Coronary artery (tissue), 2 donors: ENCODE data around the gene DSN1.
A peak's percentile ranks its signal among the peaks of the same experiment; 100 is the strongest.

ENCODE experiments used
- DNase-seq: peaks from one replicate; pipeline ENCODE4 v3.0.0-alpha.2; 2017; ENCODE audit warnings: low spot score
- H3K27ac ChIP-seq, 2 donors: fragments of 200-600 bp; sonication (generic); one replicate each; pipeline ENCODE4 v1.5.1; 2016 to 2019
- H3K4me3 ChIP-seq: fragments of 200-600 bp; sonication (generic); 2 replicates; pipeline ENCODE4 v1.5.1; 2016; ENCODE audit warnings: mild to moderate bottlenecking, moderate library complexity
- TF ChIP-seq, protein P1 (sequence below): fragments of 200-600 bp; sonication (generic); IDR thresholded peaks from one replicate; pipeline ENCODE4 v1.5.1; 2019; ENCODE audit warnings: antibody characterized with exemption

DSN1 gene

DNA sequence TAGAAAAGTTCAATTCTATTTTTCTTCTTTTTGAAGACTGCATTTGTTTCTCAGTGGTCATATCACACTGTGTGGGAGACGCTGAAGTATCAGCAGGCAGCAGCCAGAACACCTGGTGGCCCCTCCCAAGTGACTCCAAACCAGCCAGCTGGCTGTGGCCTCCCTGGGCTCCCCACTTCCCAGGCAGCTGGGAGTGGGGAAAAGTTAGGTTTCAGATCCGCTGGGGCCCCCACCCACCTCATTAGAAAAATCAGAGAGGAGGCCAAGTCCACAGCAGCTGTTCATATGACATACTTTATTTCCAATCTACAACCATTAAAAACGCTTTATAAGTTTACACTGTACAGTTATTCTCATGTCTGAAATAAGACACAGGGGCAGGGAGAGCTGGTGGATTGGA lies 3.6 kb upstream of the DSN1 start:
- TF ChIP-seq, protein P1, sequence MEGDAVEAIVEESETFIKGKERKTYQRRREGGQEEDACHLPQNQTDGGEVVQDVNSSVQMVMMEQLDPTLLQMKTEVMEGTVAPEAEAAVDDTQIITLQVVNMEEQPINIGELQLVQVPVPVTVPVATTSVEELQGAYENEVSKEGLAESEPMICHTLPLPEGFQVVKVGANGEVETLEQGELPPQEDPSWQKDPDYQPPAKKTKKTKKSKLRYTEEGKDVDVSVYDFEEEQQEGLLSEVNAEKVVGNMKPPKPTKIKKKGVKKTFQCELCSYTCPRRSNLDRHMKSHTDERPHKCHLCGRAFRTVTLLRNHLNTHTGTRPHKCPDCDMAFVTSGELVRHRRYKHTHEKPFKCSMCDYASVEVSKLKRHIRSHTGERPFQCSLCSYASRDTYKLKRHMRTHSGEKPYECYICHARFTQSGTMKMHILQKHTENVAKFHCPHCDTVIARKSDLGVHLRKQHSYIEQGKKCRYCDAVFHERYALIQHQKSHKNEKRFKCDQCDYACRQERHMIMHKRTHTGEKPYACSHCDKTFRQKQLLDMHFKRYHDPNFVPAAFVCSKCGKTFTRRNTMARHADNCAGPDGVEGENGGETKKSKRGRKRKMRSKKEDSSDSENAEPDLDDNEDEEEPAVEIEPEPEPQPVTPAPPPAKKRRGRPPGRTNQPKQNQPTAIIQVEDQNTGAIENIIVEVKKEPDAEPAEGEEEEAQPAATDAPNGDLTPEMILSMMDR = no peak
- no peak for DNase-seq
- H3K27ac ChIP-seq = peak overlapping the region in 1 of 2 donors; percentile 11
- H3K4me3 ChIP-seq = no peak overlapping the region

DNA sequence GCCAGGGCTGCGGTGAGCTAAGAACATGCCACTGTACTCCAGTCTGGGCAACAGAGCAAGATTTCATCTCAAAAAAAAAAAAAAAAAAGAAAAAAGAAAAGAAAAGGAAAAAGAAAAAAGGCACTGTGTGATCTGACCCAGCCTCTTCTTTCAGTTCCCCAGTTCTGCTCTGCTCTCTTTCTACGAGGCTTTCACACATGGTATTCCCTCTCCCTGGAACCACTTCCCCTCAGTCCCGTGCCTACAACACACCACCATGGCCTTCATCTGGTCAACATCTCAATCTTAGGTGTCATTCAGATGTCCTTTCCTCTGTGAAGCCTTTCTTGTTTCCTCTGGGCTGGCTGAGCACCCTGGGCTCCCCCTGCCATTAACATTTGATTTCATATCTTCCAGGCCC lies 2.3 kb upstream of the DSN1 start:
- TF ChIP-seq, protein P1 = no peak

DNA sequence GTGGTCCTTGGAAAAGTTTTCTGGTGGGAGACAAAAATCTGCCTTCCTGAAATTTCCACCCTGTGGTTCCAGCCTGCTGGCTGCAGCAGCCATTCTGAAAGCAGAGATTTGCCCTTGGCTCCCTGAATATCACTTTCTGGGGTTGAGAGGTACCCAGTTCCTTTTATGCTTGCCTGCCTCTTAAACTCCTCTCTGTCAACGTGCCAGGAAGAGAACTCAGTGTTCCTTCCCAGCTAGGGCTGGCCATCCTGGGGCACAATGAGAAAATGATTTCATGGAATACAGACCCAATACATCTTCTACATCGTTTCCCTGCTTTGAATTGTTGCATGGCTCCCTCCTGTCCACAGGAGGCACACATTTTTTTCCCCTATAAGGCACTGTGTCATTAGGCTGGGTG lies 1.6 kb upstream of the DSN1 start:
- TF ChIP-seq, protein P1 = no peak
- Histone ChIP-seq H3K4me3 (no peak overlapping the region), H3K27ac (peak overlapping the region in 1 of 2 donors; percentile 99)
- no peak for DNase-seq

More for the DNA sequence above, 2.3 kb upstream of the DSN1 start:
- Histone ChIP-seq H3K27ac (no peak overlapping the region), H3K4me3 (no peak overlapping the region)
- no peak for DNase-seq

GRCh38 chr20:36773107-36773596 lies 411 bp downstream of the DSN1 start:
- Histone ChIP-seq H3K27ac (peak overlapping the region; percentile 95 to 99), H3K4me3 (peak overlapping the region; percentile 93)
- TF ChIP-seq, protein P1 = no peak
- no peak for DNase-seq

- TF ChIP-seq, protein P1 = no peak
- no peak for DNase-seq
- no peak overlapping the region for H3K4me3 ChIP-seq
- H3K27ac ChIP-seq = no peak overlapping the region
Observed at GRCh38 chr20:36770680-36771079, 2.9 kb downstream of the DSN1 start.

GRCh38 chr20:36768768-36769430 lies 4.7 kb downstream of the DSN1 start:
- Histone ChIP-seq H3K4me3 (no peak overlapping the region), H3K27ac (peak overlapping the region; percentile 20 to 27)
- TF ChIP-seq, protein P1 = no peak
- no peak for DNase-seq

DNA sequence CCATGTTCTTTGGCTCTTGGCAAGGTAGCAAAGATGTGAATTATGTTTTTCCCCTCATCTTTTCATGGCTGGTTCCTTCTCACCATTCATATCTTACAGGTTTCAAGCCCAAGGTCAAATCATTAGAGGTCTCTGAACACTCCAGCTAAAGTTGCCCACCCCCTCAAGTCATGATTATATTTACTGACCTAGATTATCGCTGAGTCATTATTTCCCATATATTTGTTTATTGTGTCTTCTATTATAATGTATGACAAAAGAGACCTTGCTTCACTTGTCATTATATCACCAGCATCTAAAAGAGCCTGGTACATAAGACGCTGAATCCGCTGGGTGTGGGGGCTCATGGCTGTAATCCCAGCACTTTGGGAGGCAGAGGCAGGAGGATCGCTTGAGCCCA lies 12.4 kb downstream of the DSN1 start:
- DNase-seq = no peak
- no peak overlapping the region for H3K4me3 ChIP-seq
- no peak overlapping the region for H3K27ac ChIP-seq
- TF ChIP-seq, protein P1 = no peak
